Stimulated activated CD4-positive, alpha-beta T cell treated with anti-CD3 and anti-CD28 coated beads, Interleukin-1b, Interleukin-23, amount 100 ng/mL, for 1 hour (primary cell): ENCODE results near the gene PGPEP1.
"Not testable (repeated sequence)": the region's sequence is repeated elsewhere in the genome, so short reads cannot be mapped to it uniquely, and the experiment has no call there.

Source experiments
- DNase-seq, 2 donors: peaks; one replicate each; pipeline ENCODE4 v3.0.0-alpha.2; 2020; ENCODE audit warnings: low read depth in 2 of 2

Gene PGPEP1

DNA sequence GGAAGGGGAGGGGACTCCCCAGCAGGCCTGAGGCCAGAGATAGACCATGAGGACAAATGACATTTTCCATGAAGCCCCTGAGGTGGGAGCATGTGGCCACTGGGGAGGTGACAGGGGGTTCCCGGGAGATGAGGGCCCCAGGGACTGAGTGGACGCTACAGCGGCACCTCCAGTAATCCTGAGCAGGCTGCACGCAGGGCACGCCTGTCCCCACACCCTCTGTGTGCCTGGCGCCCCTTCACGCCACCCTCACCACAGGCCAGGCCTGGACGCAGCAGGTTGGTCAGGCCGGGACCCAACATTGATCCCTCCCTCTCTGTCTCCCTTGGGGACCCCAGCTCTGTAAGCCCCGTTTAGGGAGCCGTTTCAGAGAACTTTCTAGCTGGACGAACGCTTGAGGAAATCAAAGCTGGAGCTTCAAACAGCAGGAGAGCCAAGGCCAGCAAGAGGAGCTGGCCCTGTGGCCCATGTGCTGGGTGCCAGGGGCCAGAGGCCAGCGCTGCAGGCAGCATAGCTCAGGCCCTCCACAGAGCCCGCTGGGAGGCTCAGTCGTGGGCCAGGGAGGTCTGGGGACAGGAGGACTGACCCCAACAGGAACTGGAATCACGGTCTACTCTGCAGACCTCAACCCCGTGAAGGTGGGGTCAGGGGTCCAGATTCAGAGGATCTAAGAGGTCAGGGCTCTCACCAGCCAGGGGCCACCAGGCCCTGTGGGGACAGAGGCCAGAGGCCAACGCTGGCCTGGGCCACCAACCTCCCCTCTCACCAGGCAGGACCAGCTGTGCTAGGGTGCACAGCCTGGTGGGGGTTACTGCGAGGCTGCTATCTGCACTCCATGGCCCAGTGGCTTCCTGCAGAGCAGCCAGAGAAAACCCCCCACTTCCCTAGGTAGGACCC, 32.1 kb upstream of the PGPEP1 start:
- DNase-seq: no peak

DNA sequence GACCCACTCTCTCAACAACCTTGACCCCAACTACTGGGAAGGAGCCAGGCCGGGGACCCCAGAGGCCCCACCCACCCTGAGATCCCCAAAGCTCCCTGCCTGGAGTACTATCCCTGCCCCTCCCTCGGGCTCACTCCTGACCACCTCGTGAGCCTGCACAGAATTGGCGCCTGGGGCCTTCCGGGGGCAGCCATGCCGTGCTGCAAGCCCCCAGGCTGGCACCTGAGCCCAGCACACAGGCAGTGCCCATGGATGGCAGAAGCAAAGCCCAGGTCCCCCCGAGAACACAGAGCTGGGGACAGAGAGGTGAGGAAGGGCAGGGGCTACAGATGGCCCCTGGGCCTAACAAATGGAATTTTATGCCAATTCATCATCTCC, 31.5 kb upstream of the PGPEP1 start:
- DNase-seq: no peak

DNA sequence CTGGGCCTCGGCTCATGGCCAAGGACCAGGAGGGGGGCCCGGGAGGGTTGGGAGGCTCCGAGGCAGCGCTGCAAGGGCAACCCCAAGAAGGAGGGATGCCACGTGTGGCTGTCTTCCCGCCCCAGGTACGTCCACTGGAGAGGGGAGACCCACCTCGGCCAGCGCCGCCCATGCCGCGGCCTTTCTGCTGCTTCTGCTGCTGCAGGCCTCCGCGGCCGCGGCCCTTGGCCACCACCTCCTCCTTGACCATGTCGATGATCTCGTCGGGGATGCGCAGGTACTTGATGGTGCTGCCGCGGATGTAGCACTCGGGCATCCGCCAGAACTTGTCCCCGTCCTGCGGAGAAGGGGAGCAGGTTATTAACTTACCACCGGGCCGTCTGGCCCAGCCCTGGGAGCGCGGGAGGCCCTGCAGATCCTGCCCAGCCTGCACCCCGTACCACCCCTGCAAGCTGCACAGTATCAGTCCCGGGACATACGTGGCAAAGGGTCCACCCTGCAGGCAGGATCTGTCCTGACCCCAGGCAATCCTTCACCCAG, 30.8 kb upstream of the PGPEP1 start:
- no peak for DNase-seq

DNA sequence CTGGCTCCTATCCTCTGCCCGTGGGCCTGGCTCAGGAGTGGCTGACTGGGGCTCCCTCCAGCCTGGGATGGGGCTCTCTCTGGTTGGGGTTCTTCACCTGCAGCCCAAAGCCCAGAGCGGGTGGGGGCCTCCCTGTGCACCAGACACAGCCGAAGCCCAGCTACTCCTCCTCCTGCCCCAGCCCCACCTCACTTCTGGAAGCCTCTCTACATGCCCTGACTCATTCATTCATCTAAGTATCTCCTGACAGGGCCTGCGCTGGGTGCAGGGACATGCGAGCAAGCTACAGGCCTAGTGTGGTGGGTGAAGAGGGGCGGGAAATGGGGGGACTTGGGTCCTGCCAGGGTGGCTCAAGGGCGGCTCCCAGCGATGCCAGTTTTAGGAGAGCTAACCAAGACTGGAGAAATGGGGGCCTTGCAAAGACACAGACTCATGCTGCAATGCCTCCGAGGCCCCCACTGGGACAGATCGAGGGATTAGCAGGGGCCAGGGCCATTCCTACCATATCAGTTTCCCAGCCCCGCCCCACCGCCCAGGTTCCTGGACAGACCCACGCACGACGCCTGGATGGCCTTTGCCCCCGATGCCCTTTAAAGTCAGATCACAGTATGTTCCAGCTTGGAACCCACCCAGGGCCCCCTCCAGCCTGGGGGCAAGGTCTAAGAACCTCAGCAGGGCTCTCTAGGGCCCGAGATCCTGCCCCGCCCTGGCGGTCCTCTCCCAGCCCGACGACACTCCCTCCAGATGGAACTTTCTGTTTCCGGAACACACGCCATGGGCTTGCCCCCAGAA, 30.1 kb upstream of the PGPEP1 start:
- DNase-seq: no peak

DNA sequence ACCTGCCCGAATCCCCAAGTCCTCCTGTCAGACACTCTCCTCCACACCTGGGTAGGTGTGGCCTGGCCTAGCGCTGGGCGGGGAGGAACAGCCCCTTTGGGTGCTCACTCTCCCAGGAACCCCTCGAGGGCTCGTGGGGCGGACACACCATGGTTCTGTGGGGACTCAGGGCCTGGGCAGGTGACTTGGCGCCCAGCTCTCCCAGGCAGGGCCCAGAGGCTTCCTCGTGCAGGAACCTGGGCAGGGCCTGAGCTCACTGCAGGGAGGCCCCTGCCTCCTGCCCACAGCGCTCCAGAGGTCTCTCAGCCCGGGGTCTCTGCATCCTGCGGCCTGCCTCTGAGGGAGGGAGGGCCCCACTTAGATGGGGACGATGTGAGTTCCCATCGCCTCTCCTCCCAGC, 29.4 kb upstream of the PGPEP1 start:
- DNase-seq: no peak

DNA sequence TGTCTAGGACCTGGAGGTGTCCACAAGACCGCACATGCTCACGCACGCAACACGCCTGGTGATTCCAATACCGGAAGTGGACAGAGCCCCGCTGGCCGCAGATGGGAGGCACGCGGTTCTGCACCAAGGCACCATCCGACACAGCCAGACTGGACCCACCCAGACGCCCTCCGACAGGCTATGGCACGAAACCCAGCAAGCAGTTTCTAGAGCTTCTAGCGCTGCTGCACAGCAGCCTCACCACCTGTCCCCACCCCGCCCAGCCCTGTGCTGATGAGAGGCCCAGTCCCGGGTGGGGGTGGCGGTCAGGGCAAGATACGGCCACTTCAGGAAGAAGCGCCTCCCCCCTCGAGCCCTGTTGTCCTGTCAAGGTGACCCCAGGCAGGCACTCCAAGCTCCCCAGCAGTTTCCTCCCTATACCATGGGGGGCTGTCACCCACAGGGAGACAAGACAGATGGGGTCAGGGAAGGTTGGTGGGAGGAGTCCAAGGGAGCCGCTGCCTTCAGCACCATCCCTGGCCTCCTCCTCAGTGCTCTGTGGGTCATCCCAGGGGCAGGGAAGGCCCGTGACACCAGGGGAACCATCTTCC, 28.8 kb upstream of the PGPEP1 start:
- no peak for DNase-seq

DNA sequence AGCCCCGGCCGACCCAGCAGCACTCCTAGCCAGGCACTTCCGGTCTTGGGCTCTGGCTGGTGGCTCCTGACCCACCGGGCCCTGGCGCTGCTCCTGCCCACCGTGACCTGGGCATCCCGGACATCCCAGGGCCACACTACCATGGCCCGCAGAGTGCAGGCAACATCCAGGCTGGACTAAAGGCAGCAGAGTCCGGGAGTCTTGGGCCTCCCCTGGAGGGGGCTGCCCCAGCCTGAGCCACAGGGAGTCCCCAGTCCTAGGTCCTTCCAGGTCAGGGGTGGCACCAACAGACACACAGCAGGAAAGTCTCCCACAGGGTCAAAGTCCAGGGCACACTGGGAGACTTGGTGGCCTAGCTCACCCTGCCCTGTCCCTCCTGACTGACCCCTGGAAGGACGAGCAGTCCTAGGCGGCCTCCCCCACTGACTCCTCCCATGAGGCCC, 28.3 kb upstream of the PGPEP1 start:
- no peak for DNase-seq

DNA sequence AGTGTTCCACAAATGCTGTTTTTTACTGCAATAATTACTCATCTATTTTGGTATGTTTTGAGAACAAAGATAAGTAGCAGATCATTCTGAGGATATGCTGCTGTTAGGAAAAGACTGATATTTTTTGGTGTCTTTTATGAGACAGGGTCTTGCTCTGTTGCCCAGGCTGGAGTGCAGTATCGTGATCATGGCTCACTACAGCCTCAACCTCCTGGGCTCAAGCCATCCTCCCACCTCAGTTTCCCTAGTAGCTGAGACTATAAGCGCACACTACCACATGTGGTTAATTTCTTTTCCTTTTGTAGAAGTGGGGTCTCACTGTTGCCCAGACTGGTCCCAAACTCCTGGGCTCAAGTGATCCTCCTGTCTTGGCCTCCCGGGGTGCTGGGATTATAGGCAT, 27.0 kb upstream of the PGPEP1 start:
- no peak for DNase-seq

DNA sequence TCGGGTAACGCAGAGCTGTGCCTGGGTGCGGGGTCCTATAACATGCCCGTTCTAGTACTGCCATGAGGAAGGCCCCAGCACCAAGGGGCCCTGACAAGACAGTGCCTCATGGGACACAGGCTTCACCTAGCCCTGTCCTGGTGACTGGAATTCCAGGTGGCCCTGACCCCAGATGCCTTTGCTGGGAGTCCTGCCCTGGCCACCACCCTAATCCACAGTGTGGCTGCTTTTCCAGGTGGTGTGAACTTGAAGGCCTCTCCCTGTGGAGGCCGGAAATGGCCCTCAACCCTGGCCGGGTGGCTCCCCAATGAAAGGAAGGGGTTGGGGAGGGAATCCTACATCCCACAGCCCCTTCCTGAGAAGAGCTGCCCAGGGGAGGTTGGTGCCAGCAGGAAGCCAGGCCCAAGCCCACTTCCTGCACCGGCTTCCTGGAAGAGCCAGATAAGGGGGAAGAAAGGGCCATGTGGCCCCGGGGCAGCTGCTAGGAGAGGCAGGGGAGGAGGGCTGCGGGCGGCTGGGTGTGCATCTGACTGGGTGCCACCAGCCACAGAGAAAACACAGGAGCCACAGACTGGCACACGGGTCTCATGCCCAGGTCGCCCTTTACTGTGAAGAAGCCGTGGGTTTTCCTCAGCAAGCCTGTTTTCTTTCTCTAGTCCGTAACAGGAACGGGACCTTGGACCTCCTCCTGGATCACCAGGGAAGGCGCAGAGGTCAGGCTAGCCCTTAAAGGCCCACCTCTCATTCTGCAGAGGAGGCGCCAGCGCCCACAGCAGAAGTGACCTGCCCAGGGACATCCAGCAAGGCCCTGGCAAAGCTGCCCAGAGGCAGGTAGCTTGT, 22.2 kb upstream of the PGPEP1 start:
- DNase-seq: no peak

DNA sequence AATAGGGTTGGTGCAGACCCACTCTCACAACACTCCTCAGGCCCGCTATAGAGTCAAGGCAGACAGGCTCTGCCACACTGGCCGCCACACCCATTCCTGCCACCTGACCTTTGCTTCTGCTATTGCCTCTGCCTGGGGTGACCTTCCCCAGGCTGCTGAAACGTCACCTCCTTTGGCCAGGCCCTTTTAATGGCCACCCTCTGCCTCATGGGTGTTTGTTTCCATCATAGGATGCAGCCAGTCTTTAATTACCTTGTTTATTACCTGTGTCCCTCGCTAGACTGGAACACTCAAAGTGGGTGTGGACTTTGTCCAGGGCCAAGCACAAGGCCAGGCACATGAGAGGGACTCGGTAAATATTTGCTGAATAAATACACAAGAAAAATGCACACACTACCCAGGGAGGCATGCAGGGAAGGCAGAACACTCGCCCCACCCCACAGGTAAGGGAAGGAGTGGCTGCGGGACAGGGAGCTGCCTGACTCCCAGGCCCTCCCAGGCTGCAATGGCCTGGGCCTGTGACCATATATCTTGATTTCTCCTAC, 20.7 kb upstream of the PGPEP1 start:
- no peak for DNase-seq

DNA sequence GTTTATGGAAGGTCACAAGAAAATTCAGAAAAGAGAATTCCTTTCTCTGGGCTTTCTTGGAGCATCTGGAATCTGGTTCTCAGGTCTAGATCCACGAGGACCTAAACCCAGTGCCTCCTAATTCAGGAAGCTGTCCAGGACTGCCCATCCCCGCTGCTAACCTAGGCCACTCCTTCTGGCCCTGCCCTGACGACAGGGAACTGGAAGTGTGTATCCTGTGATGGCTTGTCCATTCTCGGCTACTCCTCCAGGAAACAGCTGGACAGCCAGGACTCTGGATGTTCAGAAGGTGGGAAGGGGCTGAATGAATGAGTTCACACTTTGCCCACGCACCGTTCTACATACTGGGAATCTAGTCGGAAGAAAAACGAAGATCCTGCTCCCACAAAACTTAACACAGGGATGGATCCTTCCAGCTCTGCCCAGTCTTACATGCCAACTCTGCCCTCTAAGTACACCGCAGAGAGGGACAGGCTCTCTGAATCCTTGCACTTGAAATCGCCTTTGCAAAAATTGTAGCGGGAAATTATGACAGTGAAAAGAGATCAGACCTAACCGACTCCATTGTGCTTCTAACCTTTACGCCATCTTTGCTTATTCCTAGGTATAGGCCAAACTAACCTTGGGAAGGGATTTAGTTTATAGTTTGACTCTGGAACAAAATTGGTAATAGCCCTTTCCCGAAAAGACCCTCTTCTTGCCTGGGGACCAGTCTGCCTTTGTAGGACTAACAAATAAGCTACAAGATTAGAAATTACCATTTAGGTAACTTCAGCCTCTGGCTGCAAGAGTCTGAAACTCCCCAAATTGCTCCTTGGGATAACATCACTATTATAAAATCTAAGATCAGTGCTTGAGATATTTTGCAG, 19.3 kb upstream of the PGPEP1 start:
- DNase-seq: no peak

DNA sequence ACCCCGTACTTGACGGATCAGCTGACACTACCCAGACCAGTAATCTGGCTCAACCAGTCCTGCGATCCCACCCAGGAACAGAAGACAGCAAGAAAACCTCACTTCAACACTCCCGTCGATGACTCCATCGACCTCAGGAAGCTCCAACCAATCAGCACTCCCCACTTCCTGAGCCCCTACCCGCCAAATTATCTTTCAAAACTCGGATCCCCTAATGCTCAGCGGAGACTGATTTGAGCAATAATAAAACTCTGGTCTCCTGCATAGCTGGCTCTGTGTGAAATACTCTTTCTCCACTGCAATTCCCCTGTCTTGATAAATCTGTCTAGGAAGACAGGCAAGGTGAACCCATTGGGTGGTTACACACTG, 18.7 kb upstream of the PGPEP1 start:
- no peak for DNase-seq

DNA sequence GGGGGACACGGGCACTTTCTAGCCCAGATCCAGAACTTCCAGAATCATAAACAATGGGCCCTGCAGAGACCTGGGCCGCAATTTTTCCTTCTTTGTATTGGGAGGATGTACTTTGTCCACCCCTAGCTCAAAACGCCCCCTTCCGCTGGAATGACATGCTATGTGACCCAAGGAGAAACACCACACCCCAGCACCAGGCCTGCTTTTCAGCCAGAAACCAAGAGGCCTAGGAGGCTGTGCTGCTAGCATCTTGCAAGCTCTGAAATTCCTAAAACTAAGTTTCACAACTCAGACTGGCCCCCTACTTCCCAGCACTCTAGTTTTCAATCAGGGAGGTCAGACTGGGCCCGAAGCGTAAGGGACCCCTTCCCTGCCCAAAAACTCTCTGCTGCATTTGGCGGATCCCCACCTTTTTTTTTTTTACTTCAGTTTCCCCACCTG, 18.1 kb upstream of the PGPEP1 start:
- DNase-seq: no peak

DNA sequence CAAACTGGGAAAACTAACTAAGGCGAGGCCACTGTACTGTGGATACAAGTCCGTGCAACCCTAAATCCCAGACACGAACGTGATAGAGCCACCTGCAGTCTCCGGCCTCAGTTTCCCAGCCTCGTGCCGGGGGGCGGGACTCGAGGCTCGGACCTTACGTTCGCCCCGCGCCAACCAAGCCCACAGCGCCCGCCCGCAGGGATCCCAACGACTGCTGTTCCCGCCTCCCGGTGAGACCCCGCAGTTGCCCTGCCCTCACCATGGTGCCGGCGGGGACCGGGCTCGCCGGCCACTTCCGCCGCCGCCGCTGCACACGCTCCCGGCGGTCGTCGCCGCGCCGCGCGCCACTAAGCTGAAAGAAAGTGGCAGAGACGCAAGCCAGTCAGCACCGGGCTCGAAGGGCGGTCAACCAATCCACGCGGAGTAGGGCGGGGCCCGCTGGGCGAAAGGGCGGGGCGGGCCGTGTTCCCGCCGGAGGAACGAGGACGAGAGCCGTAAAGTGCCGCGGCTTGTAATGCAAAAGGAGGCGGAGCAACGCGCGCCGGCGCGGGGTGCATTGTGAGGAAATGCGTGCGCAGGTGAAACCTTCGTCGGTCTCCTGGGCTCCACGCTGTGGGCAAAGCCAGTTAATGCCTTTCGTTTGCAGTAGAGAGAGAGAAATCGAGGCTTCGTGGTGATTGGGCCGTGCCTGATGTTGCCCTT, 17.5 kb upstream of the PGPEP1 start, which contains the start of gene LSM4:
TSS of gene LSM4 (minus strand) at position 318 of the 702 bp plus-strand sequence. CDS start at position 262, 56 bp downstream.
- DNase-seq: peak; percentile 99

DNA sequence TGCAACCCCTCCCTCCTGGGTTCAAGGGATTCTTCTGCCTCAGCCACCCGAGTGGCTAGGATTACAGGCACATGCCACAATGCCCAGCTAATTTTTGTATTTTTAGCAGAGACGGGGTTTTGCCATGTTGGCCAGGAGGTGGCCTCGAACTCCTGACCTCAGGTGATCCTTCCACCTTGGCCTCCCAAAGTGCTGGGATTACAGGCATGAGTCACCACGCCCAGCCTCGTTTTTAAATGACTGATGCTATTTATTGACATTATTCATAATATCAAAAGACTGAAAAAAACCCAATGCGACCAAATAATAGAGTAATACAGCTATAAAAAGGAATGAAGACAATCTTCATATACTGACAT, 16.0 kb upstream of the PGPEP1 start:
- not testable (repeated sequence) for DNase-seq

DNA sequence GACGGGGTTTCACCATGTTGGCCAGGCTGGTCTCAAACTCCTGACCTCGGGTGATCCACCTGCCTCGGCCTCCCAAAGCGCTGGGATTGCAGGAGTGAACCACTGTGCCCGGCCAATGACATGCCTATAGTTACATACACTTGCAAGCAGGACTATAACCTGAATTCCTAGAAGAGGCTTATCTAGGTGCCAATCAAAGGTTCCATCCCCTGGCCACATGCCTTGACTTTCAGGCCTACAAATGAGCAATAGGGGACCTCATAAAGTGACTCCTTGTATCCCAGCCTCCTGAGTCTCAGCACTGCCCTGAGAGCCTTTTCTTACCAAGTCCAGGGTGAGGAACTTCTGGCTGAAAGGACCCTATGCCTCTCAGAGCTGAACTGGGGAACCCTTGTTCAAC, 13.6 kb upstream of the PGPEP1 start:
- no peak for DNase-seq

DNA sequence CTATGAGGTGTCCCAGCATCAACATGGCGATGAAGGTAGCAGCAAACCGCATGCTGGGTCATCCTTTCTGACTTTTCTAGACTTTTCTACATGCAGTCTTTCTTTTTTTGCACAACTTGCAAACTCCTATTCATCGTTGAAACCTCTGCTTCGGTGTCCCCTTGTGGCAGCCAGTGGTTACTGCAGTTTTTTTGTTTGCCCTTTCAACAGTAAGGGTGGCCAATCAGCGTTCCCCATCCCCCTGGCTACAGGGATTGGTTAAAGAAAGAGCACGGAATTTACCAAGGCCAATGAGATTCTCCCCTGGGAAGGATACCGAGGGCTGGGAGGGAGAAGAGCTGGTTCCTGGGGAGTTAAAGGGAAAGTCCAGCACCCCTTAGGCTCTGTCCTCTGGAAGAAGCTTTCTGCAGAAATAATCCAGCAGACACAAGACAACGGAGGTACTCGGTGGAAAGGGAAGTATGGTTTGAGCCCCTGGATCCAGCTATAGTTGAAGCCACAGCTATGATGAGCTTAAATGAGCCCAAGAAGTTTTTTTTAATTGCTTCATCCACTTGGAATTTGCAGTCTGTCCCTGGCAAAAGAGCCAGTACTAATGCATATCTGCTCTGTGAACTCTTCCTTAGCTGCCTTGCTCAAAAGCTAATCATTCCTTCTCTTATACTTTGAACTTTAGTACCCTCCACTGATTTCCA, 11.9 kb upstream of the PGPEP1 start:
- peak; percentile 67 to 77 for DNase-seq

DNA sequence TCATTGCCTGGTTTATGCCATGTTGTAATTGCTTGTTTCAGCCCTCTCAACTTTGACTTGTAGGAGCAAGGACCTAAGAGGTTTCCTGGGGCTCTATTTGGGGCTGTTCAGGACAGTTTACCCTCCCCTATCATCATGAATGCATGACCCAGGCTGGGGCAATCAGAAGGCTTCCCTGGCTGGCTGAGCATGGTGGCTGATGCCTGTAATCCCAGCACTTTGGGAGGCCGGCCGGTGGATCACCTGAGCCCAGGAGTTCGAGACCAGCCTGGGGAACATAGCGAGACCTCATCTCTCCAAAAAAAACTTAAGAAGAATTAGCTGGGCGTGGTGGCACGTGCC, 11.4 kb upstream of the PGPEP1 start:
- DNase-seq: no peak

DNA sequence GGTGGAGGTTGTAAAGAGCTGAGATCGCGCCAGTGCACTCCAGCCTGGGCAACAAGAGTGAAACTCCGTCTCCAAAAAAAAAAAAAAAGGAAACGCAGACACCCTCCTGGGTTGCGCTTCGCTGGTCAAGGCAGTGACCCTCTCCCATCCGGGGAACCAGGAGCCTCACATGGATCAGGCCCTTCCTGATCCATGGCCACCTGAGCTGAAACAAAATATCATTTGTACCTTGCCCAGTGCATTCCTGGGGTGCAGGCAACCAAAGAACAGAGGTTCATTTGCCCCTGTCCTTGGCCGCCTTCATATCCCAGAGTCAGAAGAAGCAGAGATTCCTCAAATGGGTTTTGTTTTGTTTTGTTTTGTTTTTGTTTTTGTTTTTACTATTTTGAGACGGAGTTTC, 9.5 kb upstream of the PGPEP1 start:
- DNase-seq: no peak
